Measurements from ENCODE around the gene MAL. TPM values are rescaled to one million over a fixed set of nuclear protein-coding genes. Genes with fewer than 3 reads are reported as not detected.

Gene MAL
- total and polyA plus RNA-seq, 2 of the 4 experiments (the other 2 are of a cell fraction): not detected

- TF ChIP-seq MXI1 (IDR thresholded peaks at IDR 0.05; ENCODE audit: borderline replicate concordance, low read depth, low read length) (no peak), NFE2L2 (IDR thresholded peaks at IDR 0.05; ENCODE audit: low read depth, low read length) (no peak)
These were observed 51.4 kb downstream of the MAL start (continued) for GRCh38 chr2:95076705-95077529.

- in situ Hi-C loops (cut with MboI; ENCODE audit: low sequenced_read_pairs): loop anchor here (5.0 kb wide), 1 partner anchor 55 kb away; no protein-coding TSS in a partner anchor
- Histone ChIP-seq H3K56ac (ENCODE audit: extremely low read depth, insufficient read depth, low read length) (no peak overlapping the region), H3K79me1 (ENCODE audit: low read depth in 1 of 2, low read length in 2 of 2) (no peaks in the 10 kb centered on the region), H2BK5ac (ENCODE audit: low read depth, low read length, poor library complexity, severe bottlenecking) (no peak overlapping the region), H4K20me1 (ENCODE audit: insufficient read depth, low read length) (no peaks in the 10 kb centered on the region), H3K36me3 (ENCODE audit: control insufficient read depth, insufficient read depth, low read length) (no peaks in the 10 kb centered on the region), H2AK9ac (replicated peaks; ENCODE audit: low read depth, low read length, poor library complexity) (no peak overlapping the region), H3K9ac (ENCODE audit: low read depth, low read length) (no peak overlapping the region), H2BK20ac (ENCODE audit: low read depth, low read length) (no peak overlapping the region), H3K27me3 (ENCODE audit: control insufficient read depth, insufficient read depth, low read length) (peaks cover 40% of the 10 kb centered on the region), H4K5ac (ENCODE audit: low read depth, low read length) (no peak overlapping the region), H2AFZ (replicated peaks; ENCODE audit: low read length, poor library complexity) (peak overlapping the region; percentile 78), H3K4ac (ENCODE audit: low read depth, low read length) (no peak overlapping the region), H4K8ac (ENCODE audit: low read depth in 2 of 2, low read length in 2 of 2) (no peak overlapping the region), H2BK120ac (ENCODE audit: low read depth, low read length) (no peak overlapping the region), H3K4me3 (ENCODE audit: insufficient read depth, low read depth, low read length) (no peak overlapping the region), H3K23ac (ENCODE audit: low read depth, low read length) (no peak overlapping the region), H2BK15ac (ENCODE audit: low read depth, low read length) (no peak overlapping the region), H3K27ac (ENCODE audit: insufficient read depth, low read length) (no peak overlapping the region), H3K14ac (replicated peaks; ENCODE audit: low read depth, low read length) (no peak overlapping the region), H3K18ac (ENCODE audit: low read depth, low read length) (no peak overlapping the region), H2AK5ac (ENCODE audit: low read depth, low read length) (no peak overlapping the region), H3K4me2 (ENCODE audit: low read depth, low read length) (no peak overlapping the region), H3K4me1 (ENCODE audit: control insufficient read depth, insufficient read depth, low read length) (no peaks in the 10 kb centered on the region), H4K91ac (ENCODE audit: insufficient read depth, low read depth, low read length) (no peak overlapping the region), H3K9me1 (ENCODE audit: insufficient read depth, low read length) (no peaks in the 10 kb centered on the region), H3K9me3 (ENCODE audit: control insufficient read depth, insufficient read depth, low read length) (no peaks in the 10 kb centered on the region)
- dilution Hi-C loops (cut with HindIII; ENCODE audit: low sequenced_read_pairs, unreplicated experiment): no loop called here
- CTCF ChIA-PET: interaction anchor here (1.4 kb wide), 1 partner anchor 55 kb away, joined by 8 read pairs; no protein-coding TSS in a partner anchor
- 0 out of 2 replicates have a peak, but pooled peaks have one; percentile 5 for ATAC-seq (ENCODE audit: low read depth)
- POLR2A ChIA-PET (ENCODE audit: unreplicated experiment): no interaction called here
- no CpG with 5 or more reads among the region's 3 CpGs for WGBS, 2 experiments (ENCODE audit: extremely low coverage in 2 of 2, insufficient read length in 1 of 2)
- no peak for TF ChIP-seq ELK1 (IDR thresholded peaks at IDR 0.05; ENCODE audit: borderline replicate concordance, low read depth, low read length)
- no peak for TF ChIP-seq CHD1 (IDR thresholded peaks at IDR 0.05; ENCODE audit: low read depth, low read length)
- TF ChIP-seq MAZ (IDR thresholded peaks at IDR 0.05; ENCODE audit: borderline replicate concordance, low read depth, low read length): no peak
- TF ChIP-seq RCOR1 (IDR thresholded peaks at IDR 0.05; ENCODE audit: insufficient replicate concordance, low read length): no peak
- TF ChIP-seq USF2 (IDR thresholded peaks at IDR 0.05; ENCODE audit: low read depth, low read length): no peak
- TF ChIP-seq MAFK (IDR thresholded peaks at IDR 0.05; ENCODE audit: low read depth, low read length): no peak
- intact Hi-C loops (cut with micrococcal nuclease): no loop called here
- no peak for DNase-seq
- no TSS peak for BruUV-seq (replicated peaks)
These were observed 52.0 kb downstream of the MAL start for GRCh38 chr2:95077530-95077825.

All from IMR-90 (cell line).